ENCODE measurements around the gene EPB41L2. TPM values are rescaled to one million over a fixed set of nuclear protein-coding genes. Genes with fewer than 3 reads are reported as not detected.
"Not testable (repeated sequence)": the region's sequence is repeated elsewhere in the genome, so short reads cannot be mapped to it uniquely, and the experiment has no call there.

Gene EPB41L2
- total RNA-seq, 6 donors from 2014 or later = 68.7 to 201 (median 98.2) TPM

DNA sequence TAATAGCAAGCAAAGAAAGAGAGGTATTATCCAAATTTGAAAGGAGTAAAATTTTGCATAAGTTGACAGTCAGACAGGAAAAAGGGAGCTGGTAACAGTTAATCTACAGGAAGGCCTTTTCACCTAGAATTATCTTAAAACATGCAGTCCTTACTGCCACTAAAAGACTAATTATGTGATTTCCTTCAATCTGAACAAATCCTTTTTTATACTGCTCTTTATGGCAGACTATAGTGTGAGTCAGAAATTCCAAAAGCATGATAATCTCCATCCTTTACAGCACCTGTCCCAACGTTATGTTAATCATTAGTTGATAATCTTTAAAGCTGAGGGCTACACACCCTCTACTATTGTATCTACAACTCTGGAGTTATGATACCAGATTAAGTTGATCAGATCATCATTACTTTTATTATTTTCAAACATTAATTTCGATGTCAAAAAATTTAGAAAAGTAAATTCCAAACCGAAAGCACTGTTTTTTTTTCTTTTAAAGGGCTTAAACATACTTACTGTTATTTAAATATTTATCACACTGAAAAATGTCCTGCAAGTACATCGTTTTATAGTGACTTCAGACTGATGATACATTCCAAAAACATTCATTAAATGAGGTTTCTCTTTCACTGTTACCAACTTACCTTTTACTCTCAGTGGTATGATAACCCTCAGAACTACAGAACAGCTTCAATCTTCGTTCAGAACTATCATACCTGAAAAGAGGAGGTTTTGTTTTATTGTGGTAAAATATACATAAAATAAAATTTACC lies 39.1 kb upstream of the EPB41L2 start:
- H3K36me3 ChIP-seq = no peaks in the 10 kb centered on the region
- no peaks in the 10 kb centered on the region for H3K27me3 ChIP-seq
- DNase-seq = no peak
- no peak for ATAC-seq (ENCODE audit: low FRiP score in 2 of 2)
- 78 to 81% methylated on average over 5 of the region's 5 CpGs for WGBS, 2 donors
- no peak for TF ChIP-seq EP300 (IDR thresholded peaks at IDR 0.05)
- TF ChIP-seq, protein P1, sequence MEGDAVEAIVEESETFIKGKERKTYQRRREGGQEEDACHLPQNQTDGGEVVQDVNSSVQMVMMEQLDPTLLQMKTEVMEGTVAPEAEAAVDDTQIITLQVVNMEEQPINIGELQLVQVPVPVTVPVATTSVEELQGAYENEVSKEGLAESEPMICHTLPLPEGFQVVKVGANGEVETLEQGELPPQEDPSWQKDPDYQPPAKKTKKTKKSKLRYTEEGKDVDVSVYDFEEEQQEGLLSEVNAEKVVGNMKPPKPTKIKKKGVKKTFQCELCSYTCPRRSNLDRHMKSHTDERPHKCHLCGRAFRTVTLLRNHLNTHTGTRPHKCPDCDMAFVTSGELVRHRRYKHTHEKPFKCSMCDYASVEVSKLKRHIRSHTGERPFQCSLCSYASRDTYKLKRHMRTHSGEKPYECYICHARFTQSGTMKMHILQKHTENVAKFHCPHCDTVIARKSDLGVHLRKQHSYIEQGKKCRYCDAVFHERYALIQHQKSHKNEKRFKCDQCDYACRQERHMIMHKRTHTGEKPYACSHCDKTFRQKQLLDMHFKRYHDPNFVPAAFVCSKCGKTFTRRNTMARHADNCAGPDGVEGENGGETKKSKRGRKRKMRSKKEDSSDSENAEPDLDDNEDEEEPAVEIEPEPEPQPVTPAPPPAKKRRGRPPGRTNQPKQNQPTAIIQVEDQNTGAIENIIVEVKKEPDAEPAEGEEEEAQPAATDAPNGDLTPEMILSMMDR (IDR thresholded peaks at IDR 0.05) = no peak
- TF ChIP-seq POLR2AphosphoS5 (IDR thresholded peaks at IDR 0.05) = no peak
- TF ChIP-seq POLR2A (IDR thresholded peaks at IDR 0.05) = no peak
- H3K4me3 ChIP-seq = no peak overlapping the region
- no peak overlapping the region for H3K27ac ChIP-seq
- no peaks in the 10 kb centered on the region for H3K9me3 ChIP-seq
- no peaks in the 10 kb centered on the region for H3K4me1 ChIP-seq

DNA sequence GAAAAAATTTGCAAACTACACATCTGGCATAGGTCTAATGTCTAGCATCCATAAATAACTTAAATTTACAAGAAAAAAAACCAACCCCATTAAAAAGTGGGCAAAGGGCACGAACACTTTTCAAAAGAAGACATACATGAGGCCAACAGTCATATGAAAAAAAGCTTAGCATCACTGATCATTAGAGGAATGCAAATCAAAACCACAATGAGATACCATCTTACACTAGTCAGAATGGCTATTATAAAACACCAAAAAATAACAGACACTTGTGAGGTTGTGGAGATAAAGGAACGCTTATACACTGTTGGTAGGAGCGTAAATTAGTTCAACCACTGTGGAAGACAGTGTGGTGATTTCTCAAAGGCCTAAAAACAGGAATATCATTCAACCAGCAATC lies 33.7 kb upstream of the EPB41L2 start:
- H3K4me3 ChIP-seq = no peak overlapping the region
- no peak for ATAC-seq (ENCODE audit: low FRiP score in 2 of 2)
- H3K4me1 ChIP-seq = no peaks in the 10 kb centered on the region
- H3K27ac ChIP-seq = no peak overlapping the region
- no peak for DNase-seq
- H3K9me3 ChIP-seq = peaks cover 0 to 6% (median 2%) of the 10 kb centered on the region in 4 donors
- TF ChIP-seq POLR2A (IDR thresholded peaks at IDR 0.05) (no peak), EP300 (IDR thresholded peaks at IDR 0.05) (no peak), POLR2AphosphoS5 (IDR thresholded peaks at IDR 0.05) (no peak)
- TF ChIP-seq, protein P1 (IDR thresholded peaks at IDR 0.05) = no peak
- H3K36me3 ChIP-seq = no peaks in the 10 kb centered on the region
- no peaks in the 10 kb centered on the region for H3K27me3 ChIP-seq
- 78 to 86% methylated on average over 3 of the region's 3 CpGs for WGBS, 2 donors

DNA sequence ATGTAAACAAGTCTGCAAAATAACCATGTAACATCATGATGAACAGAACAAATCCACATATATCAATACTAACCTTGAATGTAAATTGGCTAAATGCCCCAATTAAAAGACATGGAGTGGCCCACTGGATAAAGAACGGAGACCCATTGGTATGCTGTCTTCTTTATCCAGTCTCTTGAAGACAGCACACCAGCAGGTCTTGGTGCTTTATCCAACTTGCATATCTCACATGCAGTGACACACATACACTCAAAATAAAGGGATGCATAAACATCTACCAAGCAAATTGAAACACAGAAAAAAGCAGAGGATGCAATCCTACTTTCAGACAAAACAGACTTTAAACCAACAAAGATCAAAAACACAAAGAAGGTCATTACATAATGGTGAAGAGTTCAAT lies 30.3 kb upstream of the EPB41L2 start:
- no peaks in the 10 kb centered on the region for H3K36me3 ChIP-seq
- no peaks in the 10 kb centered on the region for H3K4me1 ChIP-seq
- no peak for TF ChIP-seq POLR2A (IDR thresholded peaks at IDR 0.05)
- TF ChIP-seq POLR2AphosphoS5 (IDR thresholded peaks at IDR 0.05) = no peak
- TF ChIP-seq, protein P1 (IDR thresholded peaks at IDR 0.05) = no peak
- TF ChIP-seq EP300 (IDR thresholded peaks at IDR 0.05) = no peak
- H3K4me3 ChIP-seq = no peak overlapping the region
- WGBS, 2 donors = 94 to 96% methylated on average over 1 of the region's 1 CpG
- no peaks in the 10 kb centered on the region for H3K27me3 ChIP-seq
- peaks cover 0 to 6% (median 2%) of the 10 kb centered on the region in 4 donors for H3K9me3 ChIP-seq
- ATAC-seq (ENCODE audit: low FRiP score in 2 of 2) (no peak), DNase-seq (no peak)
- no peak overlapping the region for H3K27ac ChIP-seq

DNA sequence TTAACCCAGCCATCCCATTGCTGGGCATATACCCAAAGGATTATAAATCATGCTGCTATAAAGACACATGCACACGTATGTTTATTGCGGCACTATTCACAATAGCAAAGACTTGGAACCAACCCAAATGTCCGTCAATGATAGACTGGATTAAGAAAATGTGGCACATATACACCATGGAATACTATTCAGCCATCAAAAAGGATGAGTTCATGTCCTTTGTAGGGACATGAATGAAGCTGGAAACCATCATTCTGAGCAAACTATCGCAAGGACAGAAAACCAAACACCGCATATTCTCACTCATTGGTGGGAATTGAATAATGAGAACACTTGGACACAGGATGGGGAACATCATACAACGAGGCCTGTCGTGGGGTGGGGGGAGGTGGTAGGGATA lies 28.9 kb upstream of the EPB41L2 start:
- H3K9me3 ChIP-seq; DNase-seq; H3K4me3 ChIP-seq; ATAC-seq (ENCODE audit: low FRiP score in 2 of 2); H3K27me3 ChIP-seq; H3K4me1 ChIP-seq; H3K27ac ChIP-seq; H3K36me3 ChIP-seq: not testable (repeated sequence)
- WGBS, 2 donors = 90 to 93% methylated on average over 7 of the region's 7 CpGs

DNA sequence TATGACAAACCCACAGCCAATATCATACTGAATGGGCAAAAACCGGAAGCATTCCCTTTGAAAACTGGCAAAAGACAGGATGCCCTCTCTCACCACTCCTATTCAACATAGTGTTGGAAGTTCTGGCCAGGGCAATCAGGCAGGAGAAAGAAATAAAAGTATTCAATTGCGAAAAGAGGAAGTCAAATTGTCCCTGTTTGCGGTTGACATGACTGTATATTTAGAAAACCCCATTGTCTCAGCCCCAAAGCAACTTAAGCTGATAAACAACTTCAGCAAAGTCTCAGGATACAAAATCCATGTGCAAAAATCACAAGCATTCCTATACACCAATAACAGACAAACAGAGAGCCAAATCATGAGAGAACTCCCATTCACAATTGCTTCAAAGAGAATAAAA lies 27.3 kb upstream of the EPB41L2 start:
- not testable (repeated sequence) for H3K4me3 ChIP-seq; DNase-seq; H3K27me3 ChIP-seq; ATAC-seq (ENCODE audit: low FRiP score in 2 of 2); H3K27ac ChIP-seq; H3K36me3 ChIP-seq; H3K4me1 ChIP-seq
- H3K9me3 ChIP-seq = peaks cover 0 to 11% (median 2%) of the 10 kb centered on the region in 4 donors
- WGBS, 2 donors = 59 to 66% methylated on average over 3 of the region's 3 CpGs

DNA sequence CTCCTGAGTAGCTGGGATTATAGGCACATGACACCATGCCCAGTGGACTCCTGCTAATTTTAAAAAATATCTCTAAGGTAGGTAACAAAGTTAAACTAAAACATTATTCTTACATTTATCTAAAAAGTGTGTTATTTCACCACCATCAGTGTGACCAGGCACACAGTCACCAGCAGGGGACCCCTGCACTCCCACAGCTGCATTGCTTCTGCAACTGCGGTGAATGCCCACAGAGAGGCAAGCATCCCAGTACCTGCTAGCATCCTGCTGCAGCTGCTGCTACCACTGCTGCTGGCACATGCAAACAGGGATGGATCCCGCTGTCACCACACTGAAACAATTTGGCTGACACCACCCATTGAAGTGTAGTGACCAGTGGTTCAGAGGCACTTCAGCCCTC lies 21.9 kb upstream of the EPB41L2 start:
- DNase-seq (no peak), ATAC-seq (ENCODE audit: low FRiP score in 2 of 2) (no peak)
- H3K4me3 ChIP-seq = no peak overlapping the region
- no peaks in the 10 kb centered on the region for H3K27me3 ChIP-seq
- H3K4me1 ChIP-seq = no peaks in the 10 kb centered on the region
- no peak overlapping the region for H3K27ac ChIP-seq
- H3K36me3 ChIP-seq = no peaks in the 10 kb centered on the region
- peaks cover 0 to 4% (median 0%) of the 10 kb centered on the region in 4 donors for H3K9me3 ChIP-seq
- whole genome bisulfite sequencing, 2 donors = 83 to 100% methylated on average over 1 to 2 of the region's 2 CpGs
- TF ChIP-seq POLR2A (IDR thresholded peaks at IDR 0.05) (no peak), EP300 (IDR thresholded peaks at IDR 0.05) (no peak), POLR2AphosphoS5 (IDR thresholded peaks at IDR 0.05) (no peak)
- TF ChIP-seq, protein P1 (IDR thresholded peaks at IDR 0.05) = no peak

Measured in upper lobe of left lung (tissue), 6 donors.